HG03060 (cell line): ENCODE data around the gene LRMDA.

ENCODE experiments used
- ATAC-seq: cut with Tn5 transposase; IDR thresholded peaks from one replicate; pipeline ENCODE4 v1.9.1; 2021; ENCODE audit warnings: low read depth, moderate number of reproducible peaks; ENCODE audit not compliant: unreplicated experiment

LRMDA gene

GRCh38 chr10:75959209-75959608 is 527.8 kb downstream of the LRMDA start:
- ATAC-seq = no peak

- no peak for ATAC-seq
Measured at GRCh38 chr10:75959912-75960311, 528.5 kb downstream of the LRMDA start.

GRCh38 chr10:75962395-75963061 is 531.1 kb downstream of the LRMDA start:
- ATAC-seq = no peak

DNA sequence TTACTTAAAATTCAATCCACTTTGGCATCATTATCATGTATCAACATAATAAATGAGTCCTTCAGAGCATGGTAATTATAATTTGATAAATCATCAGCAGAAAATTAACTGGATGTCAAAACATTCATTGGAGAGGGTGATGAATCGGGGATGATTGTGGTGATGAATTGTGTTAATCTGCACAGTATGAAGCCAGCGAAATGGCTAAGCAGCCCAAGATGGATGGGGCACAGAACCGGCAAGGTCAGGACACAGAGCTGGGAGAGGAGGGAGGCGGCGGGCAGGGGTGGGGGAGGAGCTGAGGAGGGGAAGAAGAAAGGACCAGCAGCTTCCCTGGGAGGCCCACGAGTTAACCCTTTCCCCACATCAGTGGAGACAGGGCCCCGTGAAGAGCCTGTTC is 536.1 kb downstream of the LRMDA start:
- ATAC-seq = no peak

- no peak for ATAC-seq
Measured at GRCh38 chr10:75969031-75969430, 537.6 kb downstream of the LRMDA start.

DNA sequence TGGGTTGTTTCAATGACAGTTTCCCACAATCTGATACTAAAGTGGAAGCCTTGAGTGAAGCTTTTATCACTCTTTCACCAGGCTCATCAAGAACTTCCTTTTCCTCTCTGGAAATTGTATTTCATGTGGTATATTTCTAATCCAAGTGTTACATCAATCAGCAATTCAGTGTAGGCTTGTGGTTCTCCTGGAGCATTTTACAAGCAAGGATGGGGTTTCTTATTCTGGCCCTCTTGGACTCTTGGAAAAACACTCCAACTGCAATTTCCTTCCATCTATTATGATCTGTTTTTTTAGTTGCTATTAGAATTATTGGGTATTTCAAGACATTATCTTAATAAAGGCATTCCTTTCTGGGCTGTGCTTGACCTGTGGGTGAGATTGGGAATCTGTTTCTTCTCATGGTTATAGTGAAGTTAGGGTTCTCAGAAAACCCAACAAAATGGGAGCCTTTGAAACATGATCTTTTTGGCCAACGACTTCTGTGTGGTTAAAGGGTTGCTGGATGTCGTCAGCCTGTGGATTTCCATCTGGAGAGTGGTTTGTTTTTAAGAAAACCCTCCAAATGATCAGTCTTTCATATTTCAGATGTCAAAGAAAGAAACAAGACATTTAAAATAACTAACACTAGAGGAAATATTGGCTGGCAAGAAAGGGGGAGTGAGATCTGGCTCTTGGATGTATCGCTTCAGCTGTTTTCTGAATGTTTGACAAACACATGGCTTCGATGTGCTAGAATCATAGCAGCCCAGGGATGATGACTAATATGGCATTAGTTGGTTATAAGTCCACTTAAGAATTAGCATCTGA is 540.2 kb downstream of the LRMDA start:
- no peak for ATAC-seq

DNA sequence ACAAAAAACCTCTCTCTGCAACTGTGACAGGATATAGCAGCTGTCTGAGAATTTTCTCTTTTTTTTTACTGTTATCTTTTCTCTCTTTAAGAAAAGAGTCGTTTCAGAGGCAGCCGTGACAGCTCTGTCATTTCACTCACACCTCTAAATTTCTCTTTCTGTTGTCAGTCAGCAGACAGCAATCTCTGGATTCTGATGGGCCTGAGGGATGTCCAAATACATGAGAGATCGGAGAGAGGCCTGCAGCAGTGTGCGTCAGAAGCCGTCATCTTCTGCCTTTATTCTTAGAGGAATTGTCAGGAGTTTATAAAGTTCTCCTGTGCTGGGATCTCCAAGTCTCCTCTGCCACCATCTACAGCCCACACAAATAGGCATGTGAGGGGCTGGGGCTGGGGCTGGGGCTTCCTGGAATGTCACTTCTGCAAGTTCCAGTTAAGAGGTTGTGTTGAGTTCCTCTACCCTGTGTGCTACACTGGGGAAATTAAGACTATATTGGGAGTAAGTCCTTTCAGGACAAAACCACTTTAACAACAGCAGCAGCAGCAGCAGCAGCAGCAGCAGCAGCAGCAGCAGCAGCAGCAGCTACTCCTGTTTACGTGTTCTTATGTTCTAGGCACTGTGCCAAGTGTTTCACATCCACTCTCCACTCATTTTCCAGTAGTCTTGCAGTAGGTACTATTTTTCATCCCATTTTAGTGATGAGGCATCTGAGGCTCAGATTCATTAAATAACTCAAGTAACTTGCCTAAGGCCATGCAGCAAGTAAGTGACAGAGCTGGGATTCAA is 541.3 kb downstream of the LRMDA start:
- no peak for ATAC-seq

GRCh38 chr10:75974080-75974479 is 542.7 kb downstream of the LRMDA start:
- ATAC-seq = no peak

- ATAC-seq = no peak
Measured at GRCh38 chr10:75976681-75977080, 545.3 kb downstream of the LRMDA start.

DNA sequence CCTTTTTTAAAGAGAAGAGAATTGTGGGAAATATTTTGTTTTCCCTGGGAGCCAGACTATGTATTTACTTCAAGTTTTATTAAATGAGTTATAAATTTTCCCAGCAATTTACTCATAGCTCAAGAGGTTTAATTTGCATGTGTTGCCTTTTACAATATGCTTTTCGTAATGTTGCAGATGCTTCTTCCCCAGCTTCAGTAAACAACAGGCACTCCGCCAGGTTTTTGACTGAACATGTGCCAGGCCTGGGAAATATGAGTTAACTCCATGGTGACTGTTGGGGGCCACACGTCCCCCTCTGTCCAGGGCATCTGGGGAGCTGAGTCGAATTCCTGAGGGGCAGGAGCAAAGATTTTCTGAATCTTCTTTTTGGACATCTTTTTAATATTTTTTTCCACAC is 545.7 kb downstream of the LRMDA start:
- no peak for ATAC-seq

DNA sequence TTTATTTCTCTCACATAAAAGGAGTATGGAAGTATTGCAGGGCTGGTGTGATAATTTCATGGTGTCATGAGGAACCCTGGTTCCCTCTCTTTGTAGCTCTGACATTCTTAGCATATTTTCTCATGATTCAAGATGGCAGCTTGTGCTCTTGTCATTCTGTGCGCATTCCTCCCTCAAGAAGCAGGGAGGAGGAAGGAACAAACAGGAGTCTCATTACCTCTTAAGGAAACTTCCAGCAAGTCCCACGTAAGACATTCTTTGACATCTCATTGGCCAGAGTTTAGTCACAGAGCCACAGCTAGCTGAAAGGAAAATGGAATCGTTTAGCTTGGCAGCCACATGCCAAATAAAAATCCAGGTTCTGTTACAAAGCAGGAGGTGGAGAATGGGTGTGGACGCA is 546.8 kb downstream of the LRMDA start:
- no peak for ATAC-seq

DNA sequence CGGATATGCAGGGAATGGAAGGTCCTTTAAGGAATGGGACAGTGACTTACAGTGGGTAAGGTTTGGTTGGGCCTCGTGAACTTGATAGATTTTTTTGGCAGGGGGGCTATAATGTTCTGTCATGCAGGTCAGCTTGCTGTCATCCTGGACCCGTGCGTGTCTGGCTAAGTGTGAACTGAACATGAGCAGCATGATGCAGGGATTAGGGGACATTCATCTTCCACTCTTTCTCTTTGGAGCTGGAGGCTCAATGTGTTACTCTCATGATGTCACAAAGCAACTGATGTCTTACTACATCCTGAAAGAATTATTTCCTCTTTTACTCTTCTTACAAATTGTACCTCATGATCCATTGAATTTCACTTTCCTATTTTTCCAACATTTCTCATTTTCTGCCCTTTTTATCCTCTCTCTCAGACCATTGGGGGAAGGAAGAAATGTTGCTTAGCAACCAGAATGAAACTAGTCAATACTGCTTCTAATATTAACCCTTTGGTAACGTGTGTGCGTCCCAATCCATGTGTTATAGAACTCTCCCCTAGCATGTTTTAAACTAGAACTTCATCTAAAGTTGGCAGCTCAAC is 549.1 kb downstream of the LRMDA start:
- no peak for ATAC-seq

- ATAC-seq = no peak
Measured at GRCh38 chr10:75982611-75983369, 551.4 kb downstream of the LRMDA start.

GRCh38 chr10:75984067-75984466 is 552.6 kb downstream of the LRMDA start:
- no peak for ATAC-seq

DNA sequence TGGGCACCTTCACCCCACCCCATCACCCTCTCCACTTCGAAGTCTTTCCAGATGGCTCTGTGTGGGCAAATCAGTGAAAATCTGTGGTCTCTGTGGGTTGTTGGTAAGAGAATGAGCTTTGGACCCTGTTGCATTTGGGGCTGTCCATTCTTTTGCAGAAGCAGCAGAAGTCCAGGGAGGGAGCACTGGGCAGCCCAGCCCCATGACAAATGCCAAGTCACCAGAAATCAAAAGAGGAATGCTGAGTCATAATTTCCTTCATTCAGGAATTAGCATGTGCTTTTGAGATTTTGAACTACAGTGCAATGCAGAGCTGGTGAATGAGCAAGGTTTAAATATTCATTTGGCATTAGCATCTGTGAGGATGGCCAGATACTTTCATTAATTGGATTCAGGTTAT is 556.2 kb downstream of the LRMDA start:
- ATAC-seq = no peak

- ATAC-seq = no peak
Measured at GRCh38 chr10:75994357-75995040, 563.1 kb downstream of the LRMDA start.

DNA sequence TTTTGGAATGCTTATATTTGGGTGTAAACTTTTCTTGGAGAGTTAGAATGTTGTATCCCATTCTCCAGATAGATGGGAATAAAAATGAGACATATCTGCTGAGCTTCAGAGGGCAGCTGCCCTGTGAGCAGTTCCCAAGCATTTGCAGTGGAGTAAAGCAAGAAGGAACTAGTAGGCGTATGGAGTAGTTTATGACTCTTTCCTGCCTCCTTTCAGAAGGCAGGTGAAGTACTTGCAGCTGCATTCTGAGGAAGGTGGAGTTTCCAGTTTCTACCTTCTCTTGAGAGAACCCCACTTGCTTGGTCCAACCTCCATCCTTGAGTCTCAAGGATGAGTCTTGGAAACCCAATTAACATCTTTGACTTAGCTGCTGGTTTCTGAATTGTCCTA is 563.6 kb downstream of the LRMDA start:
- no peak for ATAC-seq

GRCh38 chr10:75995720-75996119 is 564.3 kb downstream of the LRMDA start:
- ATAC-seq = no peak

GRCh38 chr10:75999001-75999400 is 567.6 kb downstream of the LRMDA start:
- no peak for ATAC-seq
